DND-41 (cell line): Measurements from ENCODE around the gene KCTD20.
"Not testable (repeated sequence)": the region's sequence is repeated elsewhere in the genome, so short reads cannot be mapped to it uniquely, and the experiment has no call there.

ENCODE experiments used
- ATAC-seq: fragments of 200-7000 bp; cut with Tn5 transposase; 3 replicates; pipeline ENCODE4 v1.9.1; 2021; ENCODE audit warnings: low read depth; ENCODE audit not compliant: insufficient read depth
- DNase-seq: peaks from one replicate; pipeline ENCODE4 v3.0.0-alpha.2; 2020
- H2AFZ ChIP-seq: 2 replicates; pipeline ENCODE4 v1.6.0; 2012; ENCODE audit warnings: low read depth, low read length
- H3K27ac ChIP-seq: 2 replicates; pipeline ENCODE4 v1.5.1; 2012; ENCODE audit warnings: low read length, inconsistent platforms
- H3K27me3 ChIP-seq: fragments of 200-600 bp; sonication (generic); 2 replicates; pipeline ENCODE4 v1.6.0; 2012; ENCODE audit warnings: low read length, mild to moderate bottlenecking, inconsistent platforms; ENCODE audit not compliant: insufficient read depth, poor library complexity
- H3K36me3 ChIP-seq: 2 replicates; pipeline ENCODE4 v1.5.1; 2012; ENCODE audit warnings: low read length, inconsistent platforms; ENCODE audit not compliant: insufficient read depth
- H3K4me1 ChIP-seq: 2 replicates; pipeline ENCODE4 v1.5.1; 2012; ENCODE audit warnings: mild to moderate bottlenecking, low read length; ENCODE audit not compliant: insufficient read depth
- H3K4me2 ChIP-seq: 2 replicates; pipeline ENCODE4 v1.6.0; 2012; ENCODE audit warnings: mild to moderate bottlenecking, moderate library complexity, low read length, inconsistent platforms; ENCODE audit not compliant: insufficient read depth
- H3K4me3 ChIP-seq, 2 experiments: fragments of 200-600 bp in 1 of 2; shearing (Covaris generic) in 1 of 2; 2 replicates each; pipeline ENCODE4 v1.5.1; 2012 to 2016; ENCODE audit warnings: inconsistent platforms in 2 of 2, low read length in 2 of 2, mild to moderate bottlenecking in 2 of 2, low read depth in 1 of 2, moderate library complexity in 1 of 2
- H3K79me2 ChIP-seq: 2 replicates; pipeline ENCODE4 v1.6.0; 2012; ENCODE audit warnings: low read length, inconsistent platforms; ENCODE audit not compliant: insufficient read depth
- H3K9ac ChIP-seq: 2 replicates; pipeline ENCODE4 v1.6.0; 2012; ENCODE audit warnings: low read depth, mild to moderate bottlenecking, inconsistent platforms, low read length, moderate library complexity
- H3K9me3 ChIP-seq: 2 replicates; pipeline ENCODE4 v1.5.1; 2012; ENCODE audit warnings: low read length, moderate library complexity, mild to moderate bottlenecking, inconsistent platforms; ENCODE audit not compliant: insufficient read depth, severe bottlenecking
- H4K20me1 ChIP-seq: 2 replicates; pipeline ENCODE4 v1.6.0; 2012; ENCODE audit warnings: low read length; ENCODE audit not compliant: insufficient read depth
- CTCF ChIP-seq: IDR thresholded peaks from 2 replicates; pipeline ENCODE4 v1.5.1; 2012; ENCODE audit warnings: borderline replicate concordance, low read length, moderate library complexity, mild to moderate bottlenecking; ENCODE audit not compliant: poor library complexity, severe bottlenecking; ENCODE audit errors: extremely low read depth
- EZH2 ChIP-seq: IDR thresholded peaks from 3 replicates; pipeline ENCODE4 v1.6.1; 2012; ENCODE audit warnings: borderline replicate concordance, low read depth, mild to moderate bottlenecking, moderate library complexity, low read length, inconsistent platforms; ENCODE audit not compliant: severe bottlenecking

KCTD20 gene

GRCh38 chr6:36479256-36479655 is 36.5 kb downstream of the KCTD20 start:
- Histone ChIP-seq H3K9me3 (no peaks in the 10 kb centered on the region), H2AFZ (no peak overlapping the region), H3K4me1 (no peaks in the 10 kb centered on the region), H3K4me2 (no peak overlapping the region), H3K27ac (no peak overlapping the region), H3K79me2 (peaks cover 18% of the 10 kb centered on the region), H3K4me3 (no peak overlapping the region), H3K27me3 (no peaks in the 10 kb centered on the region), H3K36me3 (peaks cover 68% of the 10 kb centered on the region), H3K9ac (no peak overlapping the region), H4K20me1 (peaks cover 3% of the 10 kb centered on the region; the same call in 1 of the 2 replicates)
- ATAC-seq = no peak
- TF ChIP-seq EZH2 (no peak), CTCF (no peak)
- DNase-seq = no peak

GRCh38 chr6:36483326-36483725 is 40.5 kb downstream of the KCTD20 start:
- H3K4me2 ChIP-seq, H3K27ac ChIP-seq, H3K9ac ChIP-seq, H3K79me2 ChIP-seq, H4K20me1 ChIP-seq, ATAC-seq, H3K27me3 ChIP-seq, H2AFZ ChIP-seq, H3K4me1 ChIP-seq, DNase-seq, H3K4me3 ChIP-seq, H3K9me3 ChIP-seq: not testable (repeated sequence)
- peaks cover 82% of the 10 kb centered on the region for H3K36me3 ChIP-seq

- no peak for TF ChIP-seq EZH2
- TF ChIP-seq CTCF = no peak
- Histone ChIP-seq H3K27me3 (no peaks in the 10 kb centered on the region), H3K9ac (no peak overlapping the region), H3K4me1 (no peaks in the 10 kb centered on the region), H3K4me3 (no peak overlapping the region), H4K20me1 (no peaks in the 10 kb centered on the region), H3K27ac (no peak overlapping the region), H3K79me2 (no peaks in the 10 kb centered on the region), H3K36me3 (peaks cover 82% of the 10 kb centered on the region), H3K9me3 (no peaks in the 10 kb centered on the region), H2AFZ (no peak overlapping the region), H3K4me2 (no peak overlapping the region)
- ATAC-seq (no peak), DNase-seq (no peak)
These were observed 41.9 kb downstream of the KCTD20 start for GRCh38 chr6:36484736-36485135.

DNA sequence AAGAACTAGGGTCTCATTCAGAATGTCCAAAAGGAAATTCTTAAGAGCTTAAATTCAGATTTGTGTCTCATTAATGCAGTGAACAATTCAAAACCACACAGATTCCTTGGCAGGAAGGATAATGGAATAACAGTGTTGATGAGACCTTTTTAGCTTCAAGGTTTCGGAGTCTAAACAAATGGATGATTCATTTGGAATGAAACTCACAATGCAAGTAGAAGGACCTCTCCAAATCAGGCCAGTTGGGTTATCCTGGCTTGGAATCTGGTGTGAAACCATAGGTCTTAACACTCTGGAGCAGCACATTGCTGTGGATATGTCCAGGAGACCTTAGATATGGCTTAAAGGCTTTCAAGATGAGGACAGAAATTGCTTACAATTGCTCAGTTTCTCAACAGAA is 44.9 kb downstream of the KCTD20 start:
- DNase-seq (no peak), ATAC-seq (no peak)
- Histone ChIP-seq H3K4me3 (no peak overlapping the region), H3K4me2 (no peak overlapping the region), H3K27me3 (no peaks in the 10 kb centered on the region), H3K9me3 (no peaks in the 10 kb centered on the region), H3K79me2 (no peaks in the 10 kb centered on the region), H4K20me1 (no peaks in the 10 kb centered on the region), H3K36me3 (peaks cover 59% of the 10 kb centered on the region), H3K9ac (no peak overlapping the region), H3K27ac (no peak overlapping the region), H2AFZ (no peak overlapping the region), H3K4me1 (no peaks in the 10 kb centered on the region)
- TF ChIP-seq EZH2 (no peak), CTCF (no peak)
